PC-9 (cell line): ENCODE results near the gene POLRMT. TPM values are rescaled to one million over a fixed set of nuclear protein-coding genes. Genes with fewer than 3 reads are reported as not detected.
A peak's percentile ranks its signal among the peaks of the same experiment; 100 is the strongest.

ENCODE experiments used
- BruUV-seq: library from RNA; stranded (reverse); fragments of 400-500 nt; replicated peaks from 2 replicates; lab custom pipeline; 2021; lab: Mats Ljungman, UMichigan
- CTCF ChIA-PET: fragments of 300-600 bp; sonication (Branson Sonifier 250); formaldehyde crosslinking; loops from one replicate; lab custom pipeline; 2022; ENCODE audit warnings: antibody characterized with exemption; lab: Charles Lee
- POLR2A ChIA-PET: fragments of 300-600 bp; sonication (Branson Sonifier 250); formaldehyde crosslinking; loops from one replicate; lab custom pipeline; 2022; ENCODE audit warnings: antibody characterized with exemption; ENCODE audit not compliant: unreplicated experiment; lab: Charles Lee
- DNase-seq, 2 experiments: peaks; one replicate each; pipeline versions ENCODE4 v3.0.0 to v3.0.0-alpha.2; 2015 to 2022; ENCODE audit warnings: mixed read lengths in 1 of 2
- H2AFZ ChIP-seq: fragments of 200-600 bp; sonication (generic); 2 replicates; pipeline ENCODE4 v1.8.1; 2017; ENCODE audit warnings: antibody characterized with exemption
- H3F3A ChIP-seq: fragments of 200-600 bp; sonication (generic); 2 replicates; pipeline ENCODE4 v1.8.1; 2017; ENCODE audit warnings: antibody characterized with exemption, mild to moderate bottlenecking, low read depth; ENCODE audit not compliant: insufficient read depth
- H3K27ac ChIP-seq: fragments of 200-600 bp; sonication (generic); 2 replicates; pipeline ENCODE4 v1.6.1; 2016; ENCODE audit warnings: mixed run types
- H3K27me3 ChIP-seq: fragments of 200-600 bp; sonication (generic); 2 replicates; pipeline ENCODE4 v1.6.1; 2016; ENCODE audit warnings: low read depth, mixed run types; ENCODE audit not compliant: insufficient read depth
- H3K36me3 ChIP-seq: fragments of 200-600 bp; sonication (generic); 2 replicates; pipeline ENCODE4 v1.6.1; 2016; ENCODE audit warnings: low read depth, mixed run types
- H3K4me1 ChIP-seq: fragments of 200-600 bp; sonication (generic); replicated peaks from 2 replicates; pipeline ENCODE4 v1.6.1; 2016; ENCODE audit warnings: mixed run types; ENCODE audit not compliant: insufficient read depth
- H3K4me2 ChIP-seq: fragments of 200-600 bp; sonication (generic); 2 replicates; pipeline ENCODE4 v1.6.1; 2017; ENCODE audit warnings: mixed run types
- H3K4me3 ChIP-seq: fragments of 200-600 bp; sonication (generic); 2 replicates; pipeline ENCODE4 v1.6.1; 2016; ENCODE audit warnings: mixed run types
- H3K79me2 ChIP-seq: fragments of 200-600 bp; sonication (generic); 2 replicates; pipeline ENCODE4 v1.6.1; 2017; ENCODE audit warnings: low read depth, mixed run types
- H3K9me2 ChIP-seq: fragments of 200-600 bp; sonication (generic); 2 replicates; pipeline ENCODE4 v1.8.1; 2017; ENCODE audit warnings: mild to moderate bottlenecking; ENCODE audit not compliant: insufficient read depth
- H3K9me3 ChIP-seq: fragments of 200-600 bp; sonication (generic); 2 replicates; pipeline ENCODE4 v1.8.1; 2016; ENCODE audit warnings: low read depth; ENCODE audit not compliant: insufficient read depth
- H4K20me1 ChIP-seq: fragments of 200-600 bp; sonication (generic); 2 replicates; pipeline ENCODE4 v1.8.1; 2017; ENCODE audit not compliant: insufficient read depth
- EZH2 ChIP-seq: fragments of 200-600 bp; sonication (generic); IDR thresholded peaks from 2 replicates; pipeline ENCODE4 v1.8.0; 2017; ENCODE audit warnings: antibody characterized with exemption, low read depth
- intact Hi-C: fragments of 100-400 bp; cut with micrococcal nuclease; formaldehyde crosslinking; loops from one replicate; pipeline ENCODE4 v1.10.0; 2022; ENCODE audit not compliant: unreplicated experiment
- total RNA-seq: library from RNA; stranded (reverse); gene quantifications from 2 replicates; pipeline ENCODE4 v1.2.3, GENCODE V29; 2021
- TF ChIP-seq, protein P1 (sequence below): fragments of 200-600 bp; sonication (generic); conservative IDR thresholded peaks from 2 replicates; pipeline ENCODE4 v1.6.1; 2017; ENCODE audit warnings: mixed run types, antibody characterized with exemption, mild to moderate bottlenecking, moderate library complexity

The POLRMT gene
- total RNA-seq, 1 experiment from 2014 or later, result 46.4 TPM

DNA sequence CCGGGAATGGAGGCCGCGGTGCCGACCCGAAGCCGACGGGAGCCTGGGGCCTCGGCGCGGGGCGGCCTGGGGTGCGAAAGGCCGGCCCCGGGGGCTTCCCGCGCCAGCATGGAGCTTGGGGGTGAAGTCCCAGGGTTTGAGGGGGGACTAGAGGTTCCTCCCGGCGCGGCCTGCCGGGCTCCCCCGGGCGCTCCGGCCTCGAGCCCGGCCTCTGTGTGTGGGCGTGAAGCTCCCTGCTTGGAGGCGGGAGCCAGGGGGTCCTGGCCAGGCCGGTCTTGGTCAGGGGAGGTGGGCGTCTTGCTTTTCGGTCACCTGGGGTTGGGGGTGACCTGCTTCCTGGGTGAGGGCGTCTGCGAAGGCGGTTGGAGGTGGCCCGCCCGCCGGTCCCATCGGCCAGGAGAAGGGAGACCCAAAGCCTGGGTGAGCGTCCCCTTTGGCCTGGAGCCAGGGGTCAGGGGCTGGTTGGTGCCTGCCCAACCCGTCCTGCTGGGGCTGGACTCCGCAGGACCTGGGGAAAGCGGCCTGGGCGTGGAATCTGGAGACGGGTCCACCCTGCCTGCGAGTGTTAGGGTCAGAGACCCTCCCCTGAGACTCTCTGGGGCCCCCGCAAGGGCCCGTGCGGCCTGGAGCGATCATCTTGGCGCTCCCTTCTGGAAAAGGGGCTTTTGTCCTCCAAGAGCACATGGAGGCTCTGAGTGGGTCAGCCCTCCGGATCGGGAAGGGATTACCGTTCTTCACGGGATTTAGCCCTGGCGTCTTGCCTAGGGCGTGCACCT, 60.4 kb downstream of the POLRMT start:
- peak overlapping the region; percentile 83 for H3K4me2 ChIP-seq
- H3K9me3 ChIP-seq, result no peaks in the 10 kb centered on the region
- H3K4me1 ChIP-seq, result peaks cover 35% of the 10 kb centered on the region
- H3K9me2 ChIP-seq, result no peaks in the 10 kb centered on the region
- TF ChIP-seq EZH2, result no peak
- TF ChIP-seq, protein P1, sequence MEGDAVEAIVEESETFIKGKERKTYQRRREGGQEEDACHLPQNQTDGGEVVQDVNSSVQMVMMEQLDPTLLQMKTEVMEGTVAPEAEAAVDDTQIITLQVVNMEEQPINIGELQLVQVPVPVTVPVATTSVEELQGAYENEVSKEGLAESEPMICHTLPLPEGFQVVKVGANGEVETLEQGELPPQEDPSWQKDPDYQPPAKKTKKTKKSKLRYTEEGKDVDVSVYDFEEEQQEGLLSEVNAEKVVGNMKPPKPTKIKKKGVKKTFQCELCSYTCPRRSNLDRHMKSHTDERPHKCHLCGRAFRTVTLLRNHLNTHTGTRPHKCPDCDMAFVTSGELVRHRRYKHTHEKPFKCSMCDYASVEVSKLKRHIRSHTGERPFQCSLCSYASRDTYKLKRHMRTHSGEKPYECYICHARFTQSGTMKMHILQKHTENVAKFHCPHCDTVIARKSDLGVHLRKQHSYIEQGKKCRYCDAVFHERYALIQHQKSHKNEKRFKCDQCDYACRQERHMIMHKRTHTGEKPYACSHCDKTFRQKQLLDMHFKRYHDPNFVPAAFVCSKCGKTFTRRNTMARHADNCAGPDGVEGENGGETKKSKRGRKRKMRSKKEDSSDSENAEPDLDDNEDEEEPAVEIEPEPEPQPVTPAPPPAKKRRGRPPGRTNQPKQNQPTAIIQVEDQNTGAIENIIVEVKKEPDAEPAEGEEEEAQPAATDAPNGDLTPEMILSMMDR, result no peak
- peaks cover 38% of the 10 kb centered on the region for H4K20me1 ChIP-seq
- H3K27me3 ChIP-seq, result no peaks in the 10 kb centered on the region
- DNase-seq, result peak in 1 of 2 experiments; percentile 50
- ChIA-PET POLR2A (interaction anchor here (0.6 kb wide), 1 partner anchor 503 kb away, joined by 7 read pairs; no protein-coding TSS in a partner anchor), CTCF (no interaction called here)
- peak overlapping the region; percentile 46 for H3K27ac ChIP-seq
- peaks cover 54% of the 10 kb centered on the region for H3K79me2 ChIP-seq
- BruUV-seq, result TSS peak; percentile 55
- H3K4me3 ChIP-seq, result peak overlapping the region; percentile 97
- H3K36me3 ChIP-seq, result no peaks in the 10 kb centered on the region
- H2AFZ ChIP-seq, result 0 out of 2 replicates have a peak overlapping the region, but pooled peaks have one; percentile 62
- intact Hi-C loops, result loop anchor here (1.0 to 10.0 kb wide), 3 partner anchors 38 to 352 kb away; partner anchors contain the start of genes ARID3A and PTBP1
- H3F3A ChIP-seq, result peaks cover 51% of the 10 kb centered on the region

- no peak for TF ChIP-seq EZH2
- TF ChIP-seq, protein P1, result no peak
- intact Hi-C loops, result loop anchor here (1.0 to 10.0 kb wide), 3 partner anchors 37 to 353 kb away; partner anchors contain the start of genes ARID3A and PTBP1
- Histone ChIP-seq H3K4me2 (peak within 1 kb of the TSS; percentile 83), H2AFZ (peak within 1 kb of the TSS; percentile 90), H3K36me3 (no peaks in the 10 kb centered on the region), H3K79me2 (peaks cover 47% of the 10 kb centered on the region), H3K9me2 (no peaks in the 10 kb centered on the region), H3K9me3 (no peaks in the 10 kb centered on the region), H3K4me1 (peaks cover 32% of the 10 kb centered on the region), H3K27ac (peak within 1 kb of the TSS; percentile 64), H3K27me3 (no peaks in the 10 kb centered on the region), H4K20me1 (peaks cover 31% of the 10 kb centered on the region), H3F3A (peaks cover 52% of the 10 kb centered on the region), H3K4me3 (peak within 1 kb of the TSS; percentile 97)
- peak; percentile 90 to 98 for DNase-seq
- ChIA-PET CTCF (no interaction called here), POLR2A (interaction anchor here (0.6 to 1.1 kb wide), 3 partner anchors 16 to 38 kb away, joined by 3 to 28 read pairs (median 4); no protein-coding TSS in a partner anchor)
- BruUV-seq, result no TSS peak
Measured at GRCh38 chr19:572140-572742, 61.1 kb downstream of the POLRMT start, which contains the start of gene BSG. Gene BSG, plus strand, starts transcription at chr19:572596. Its CDS starts 39 bp downstream, at chr19:572635.

DNA sequence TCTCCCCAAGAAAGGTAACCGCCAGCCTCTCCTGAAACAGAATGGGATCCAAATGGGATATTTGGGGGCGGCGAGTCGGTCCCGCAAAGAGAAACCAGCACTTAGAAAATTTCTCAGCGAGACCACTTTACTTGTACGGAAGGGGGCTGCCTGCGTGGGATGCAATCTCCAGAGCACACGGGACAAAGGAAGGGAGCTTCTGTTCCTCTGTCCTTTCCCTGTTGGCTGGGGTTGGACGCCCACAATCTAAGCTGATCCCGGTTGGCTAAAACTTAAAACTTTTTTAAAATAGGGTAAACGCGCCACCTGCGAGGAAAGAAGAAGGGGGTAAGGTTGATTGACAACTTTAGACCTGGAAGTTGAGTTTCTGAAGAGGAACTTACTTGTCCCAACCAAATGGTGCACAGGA, 61.8 kb downstream of the POLRMT start:
- peaks cover 48% of the 10 kb centered on the region for H3F3A ChIP-seq
- peak overlapping the region; percentile 81 for H3K4me2 ChIP-seq
- H2AFZ ChIP-seq, result peak overlapping the region; percentile 90
- POLR2A ChIA-PET, result interaction anchor here (0.6 to 1.1 kb wide), 5 partner anchors 15 to 681 kb away, joined by 3 to 28 read pairs (median 5); no protein-coding TSS in a partner anchor
- H3K27me3 ChIP-seq, result no peaks in the 10 kb centered on the region
- CTCF ChIA-PET, result no interaction called here
- no peaks in the 10 kb centered on the region for H3K9me2 ChIP-seq
- H4K20me1 ChIP-seq, result peaks cover 25% of the 10 kb centered on the region
- intact Hi-C loops, result loop anchor here (10.0 kb wide), 1 partner anchor 353 kb away; the partner anchor contains the start of gene ARID3A
- H3K79me2 ChIP-seq, result peaks cover 40% of the 10 kb centered on the region
- peak overlapping the region; percentile 64 for H3K27ac ChIP-seq
- no peaks in the 10 kb centered on the region for H3K9me3 ChIP-seq
- no TSS peak for BruUV-seq
- DNase-seq, result peak; percentile 49 to 56
- TF ChIP-seq EZH2, result no peak
- TF ChIP-seq, protein P1, result no peak
- H3K4me3 ChIP-seq, result peak overlapping the region; percentile 55
- H3K4me1 ChIP-seq, result peaks cover 25% of the 10 kb centered on the region
- H3K36me3 ChIP-seq, result no peaks in the 10 kb centered on the region
